WTC11 (cell line): ENCODE results near the gene BOK. TPM values are rescaled to one million over a fixed set of nuclear protein-coding genes. Genes with fewer than 3 reads are reported as not detected.

Source experiments
- ATAC-seq: fragments of 200-7000 bp; cut with Tn5 transposase; 2 replicates; pipeline ENCODE4 v1.10.0; 2021; ENCODE audit warnings: mild to moderate bottlenecking, moderate library complexity
- CTCF ChIA-PET: fragments of 300-600 bp; sonication (Branson Sonifier 250); formaldehyde crosslinking; loops from one replicate; lab custom pipeline; 2021; ENCODE audit warnings: antibody characterized with exemption; lab: Charles Lee
- POLR2A ChIA-PET: fragments of 350-600 bp; sonication (Branson Sonifier 250); formaldehyde crosslinking; loops from one replicate; lab custom pipeline; 2021; ENCODE audit warnings: antibody characterized with exemption; lab: Charles Lee
- DNase-seq: peaks from one replicate; pipeline ENCODE4 v3.0.0; 2021; ENCODE audit warnings: low spot score
- H3K27ac Mint-ChIP-seq: 2 replicates; pipeline ENCODE4 v1.8.0; 2021; ENCODE audit warnings: mixed read lengths
- H3K27me3 Mint-ChIP-seq: 2 replicates; pipeline ENCODE4 v1.8.0; 2021; ENCODE audit warnings: low read depth, mild to moderate bottlenecking, moderate library complexity, mixed read lengths
- H3K36me3 Mint-ChIP-seq: 2 replicates; pipeline ENCODE4 v1.8.0; 2021; ENCODE audit warnings: mixed read lengths
- H3K4me1 Mint-ChIP-seq: 2 replicates; pipeline ENCODE4 v1.8.0; 2022; ENCODE audit warnings: mixed read lengths
- H3K4me3 Mint-ChIP-seq: 2 replicates; pipeline ENCODE4 v1.8.0; 2021; ENCODE audit warnings: mild to moderate bottlenecking, moderate library complexity, mixed read lengths
- H3K9me3 Mint-ChIP-seq: 2 replicates; pipeline ENCODE4 v1.8.0; 2021; ENCODE audit warnings: mixed read lengths
- CREB1 ChIP-seq: sonication (generic); formaldehyde crosslinking; IDR thresholded peaks from 2 replicates; pipeline ENCODE4 v1.8.0; 2023; ENCODE audit warnings: mild to moderate bottlenecking, missing genetic modification reagents
- ESRRA ChIP-seq: sonication (generic); formaldehyde crosslinking; IDR thresholded peaks from 2 replicates; pipeline ENCODE4 v1.8.1; 2022; ENCODE audit warnings: mild to moderate bottlenecking, missing genetic modification reagents, borderline replicate concordance
- GABPB1 ChIP-seq: sonication (generic); formaldehyde crosslinking; IDR thresholded peaks from 2 replicates; pipeline ENCODE4 v1.8.1; 2023; ENCODE audit warnings: mild to moderate bottlenecking, missing genetic modification reagents
- NFE2L1 ChIP-seq: sonication (generic); formaldehyde crosslinking; IDR thresholded peaks from 2 replicates; pipeline ENCODE4 v1.8.1; 2023; ENCODE audit warnings: missing genetic modification reagents
- NFYB ChIP-seq: sonication (generic); formaldehyde crosslinking; conservative IDR thresholded peaks from 2 replicates; pipeline ENCODE4 v1.8.0; 2022; ENCODE audit warnings: low read depth, missing genetic modification reagents
- NR3C1 ChIP-seq: sonication (generic); formaldehyde crosslinking; conservative IDR thresholded peaks from 2 replicates; pipeline ENCODE4 v1.8.1; 2023; ENCODE audit warnings: low read depth, mild to moderate bottlenecking, missing genetic modification reagents
- SP1 ChIP-seq: sonication (generic); formaldehyde crosslinking; conservative IDR thresholded peaks from 2 replicates; pipeline ENCODE4 v1.8.1; 2022; ENCODE audit warnings: missing genetic modification reagents
- total RNA-seq: library from RNA; stranded (reverse); gene quantifications from 3 replicates; pipeline ENCODE4 v1.2.3, GENCODE V29; 2021
- TF ChIP-seq, protein P1 (sequence below): fragments of 250-450 bp; sonication (Bioruptor Pico); IDR thresholded peaks from 2 replicates; pipeline ENCODE4 v1.9.0; 2021; ENCODE audit warnings: mild to moderate bottlenecking, borderline replicate concordance
- TF ChIP-seq, protein P2 (sequence below): sonication (generic); formaldehyde crosslinking; IDR thresholded peaks from 2 replicates; pipeline ENCODE4 v1.8.1; 2022; ENCODE audit warnings: mild to moderate bottlenecking, missing genetic modification reagents, moderate library complexity, borderline replicate concordance
- TF ChIP-seq, protein P3 (sequence below): sonication (generic); formaldehyde crosslinking; IDR thresholded peaks from 2 replicates; pipeline ENCODE4 v1.8.0; 2023; ENCODE audit warnings: missing genetic modification reagents
- TF ChIP-seq, protein P4 (sequence below): sonication (generic); formaldehyde crosslinking; conservative IDR thresholded peaks from 2 replicates; pipeline ENCODE4 v1.8.1; 2023; ENCODE audit warnings: mild to moderate bottlenecking, low read depth, missing genetic modification reagents, moderate library complexity
- TF ChIP-seq, protein P5 (sequence below): sonication (generic); formaldehyde crosslinking; IDR thresholded peaks from 2 replicates; pipeline ENCODE4 v1.8.1; 2023; ENCODE audit warnings: mild to moderate bottlenecking, moderate library complexity, missing genetic modification reagents
- TF ChIP-seq, protein P6 (sequence below): sonication (generic); formaldehyde crosslinking; IDR thresholded peaks from 2 replicates; pipeline ENCODE4 v1.8.0; 2022; ENCODE audit warnings: mild to moderate bottlenecking, missing genetic modification reagents

BOK gene
- total RNA-seq, 1 experiment from 2014 or later: 39.4 TPM

- no peak overlapping the region for H3K27ac Mint-ChIP-seq
- no peak overlapping the region for H3K4me3 Mint-ChIP-seq
- no peaks in the 10 kb centered on the region for H3K9me3 Mint-ChIP-seq
- POLR2A ChIA-PET: interaction anchor here (0.6 kb wide), 1 partner anchor 27 kb away, joined by 7 read pairs; no protein-coding TSS in a partner anchor
- ATAC-seq (no peak), DNase-seq (no peak)
- CTCF ChIA-PET: no interaction called here
- H3K36me3 Mint-ChIP-seq: no peaks in the 10 kb centered on the region
- H3K27me3 Mint-ChIP-seq: peaks cover 42% of the 10 kb centered on the region
- TF ChIP-seq NFYB (CRISPR knock-in tag) (no peak), CREB1 (CRISPR knock-in tag) (no peak), NFE2L1 (CRISPR knock-in tag) (no peak), ESRRA (CRISPR knock-in tag) (no peak), SP1 (CRISPR knock-in tag) (no peak), GABPB1 (no peak), NR3C1 (CRISPR knock-in tag) (no peak)
- TF ChIP-seq, protein P1, sequence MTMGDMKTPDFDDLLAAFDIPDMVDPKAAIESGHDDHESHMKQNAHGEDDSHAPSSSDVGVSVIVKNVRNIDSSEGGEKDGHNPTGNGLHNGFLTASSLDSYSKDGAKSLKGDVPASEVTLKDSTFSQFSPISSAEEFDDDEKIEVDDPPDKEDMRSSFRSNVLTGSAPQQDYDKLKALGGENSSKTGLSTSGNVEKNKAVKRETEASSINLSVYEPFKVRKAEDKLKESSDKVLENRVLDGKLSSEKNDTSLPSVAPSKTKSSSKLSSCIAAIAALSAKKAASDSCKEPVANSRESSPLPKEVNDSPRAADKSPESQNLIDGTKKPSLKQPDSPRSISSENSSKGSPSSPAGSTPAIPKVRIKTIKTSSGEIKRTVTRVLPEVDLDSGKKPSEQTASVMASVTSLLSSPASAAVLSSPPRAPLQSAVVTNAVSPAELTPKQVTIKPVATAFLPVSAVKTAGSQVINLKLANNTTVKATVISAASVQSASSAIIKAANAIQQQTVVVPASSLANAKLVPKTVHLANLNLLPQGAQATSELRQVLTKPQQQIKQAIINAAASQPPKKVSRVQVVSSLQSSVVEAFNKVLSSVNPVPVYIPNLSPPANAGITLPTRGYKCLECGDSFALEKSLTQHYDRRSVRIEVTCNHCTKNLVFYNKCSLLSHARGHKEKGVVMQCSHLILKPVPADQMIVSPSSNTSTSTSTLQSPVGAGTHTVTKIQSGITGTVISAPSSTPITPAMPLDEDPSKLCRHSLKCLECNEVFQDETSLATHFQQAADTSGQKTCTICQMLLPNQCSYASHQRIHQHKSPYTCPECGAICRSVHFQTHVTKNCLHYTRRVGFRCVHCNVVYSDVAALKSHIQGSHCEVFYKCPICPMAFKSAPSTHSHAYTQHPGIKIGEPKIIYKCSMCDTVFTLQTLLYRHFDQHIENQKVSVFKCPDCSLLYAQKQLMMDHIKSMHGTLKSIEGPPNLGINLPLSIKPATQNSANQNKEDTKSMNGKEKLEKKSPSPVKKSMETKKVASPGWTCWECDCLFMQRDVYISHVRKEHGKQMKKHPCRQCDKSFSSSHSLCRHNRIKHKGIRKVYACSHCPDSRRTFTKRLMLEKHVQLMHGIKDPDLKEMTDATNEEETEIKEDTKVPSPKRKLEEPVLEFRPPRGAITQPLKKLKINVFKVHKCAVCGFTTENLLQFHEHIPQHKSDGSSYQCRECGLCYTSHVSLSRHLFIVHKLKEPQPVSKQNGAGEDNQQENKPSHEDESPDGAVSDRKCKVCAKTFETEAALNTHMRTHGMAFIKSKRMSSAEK (CRISPR knock-in tag): no peak
- TF ChIP-seq, protein P2, sequence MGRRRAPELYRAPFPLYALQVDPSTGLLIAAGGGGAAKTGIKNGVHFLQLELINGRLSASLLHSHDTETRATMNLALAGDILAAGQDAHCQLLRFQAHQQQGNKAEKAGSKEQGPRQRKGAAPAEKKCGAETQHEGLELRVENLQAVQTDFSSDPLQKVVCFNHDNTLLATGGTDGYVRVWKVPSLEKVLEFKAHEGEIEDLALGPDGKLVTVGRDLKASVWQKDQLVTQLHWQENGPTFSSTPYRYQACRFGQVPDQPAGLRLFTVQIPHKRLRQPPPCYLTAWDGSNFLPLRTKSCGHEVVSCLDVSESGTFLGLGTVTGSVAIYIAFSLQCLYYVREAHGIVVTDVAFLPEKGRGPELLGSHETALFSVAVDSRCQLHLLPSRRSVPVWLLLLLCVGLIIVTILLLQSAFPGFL (CRISPR knock-in tag): no peak
- TF ChIP-seq, protein P3, sequence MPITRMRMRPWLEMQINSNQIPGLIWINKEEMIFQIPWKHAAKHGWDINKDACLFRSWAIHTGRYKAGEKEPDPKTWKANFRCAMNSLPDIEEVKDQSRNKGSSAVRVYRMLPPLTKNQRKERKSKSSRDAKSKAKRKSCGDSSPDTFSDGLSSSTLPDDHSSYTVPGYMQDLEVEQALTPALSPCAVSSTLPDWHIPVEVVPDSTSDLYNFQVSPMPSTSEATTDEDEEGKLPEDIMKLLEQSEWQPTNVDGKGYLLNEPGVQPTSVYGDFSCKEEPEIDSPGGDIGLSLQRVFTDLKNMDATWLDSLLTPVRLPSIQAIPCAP (CRISPR knock-in tag): no peak
- TF ChIP-seq, protein P4, sequence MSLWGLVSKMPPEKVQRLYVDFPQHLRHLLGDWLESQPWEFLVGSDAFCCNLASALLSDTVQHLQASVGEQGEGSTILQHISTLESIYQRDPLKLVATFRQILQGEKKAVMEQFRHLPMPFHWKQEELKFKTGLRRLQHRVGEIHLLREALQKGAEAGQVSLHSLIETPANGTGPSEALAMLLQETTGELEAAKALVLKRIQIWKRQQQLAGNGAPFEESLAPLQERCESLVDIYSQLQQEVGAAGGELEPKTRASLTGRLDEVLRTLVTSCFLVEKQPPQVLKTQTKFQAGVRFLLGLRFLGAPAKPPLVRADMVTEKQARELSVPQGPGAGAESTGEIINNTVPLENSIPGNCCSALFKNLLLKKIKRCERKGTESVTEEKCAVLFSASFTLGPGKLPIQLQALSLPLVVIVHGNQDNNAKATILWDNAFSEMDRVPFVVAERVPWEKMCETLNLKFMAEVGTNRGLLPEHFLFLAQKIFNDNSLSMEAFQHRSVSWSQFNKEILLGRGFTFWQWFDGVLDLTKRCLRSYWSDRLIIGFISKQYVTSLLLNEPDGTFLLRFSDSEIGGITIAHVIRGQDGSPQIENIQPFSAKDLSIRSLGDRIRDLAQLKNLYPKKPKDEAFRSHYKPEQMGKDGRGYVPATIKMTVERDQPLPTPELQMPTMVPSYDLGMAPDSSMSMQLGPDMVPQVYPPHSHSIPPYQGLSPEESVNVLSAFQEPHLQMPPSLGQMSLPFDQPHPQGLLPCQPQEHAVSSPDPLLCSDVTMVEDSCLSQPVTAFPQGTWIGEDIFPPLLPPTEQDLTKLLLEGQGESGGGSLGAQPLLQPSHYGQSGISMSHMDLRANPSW: no peak
- TF ChIP-seq, protein P5, sequence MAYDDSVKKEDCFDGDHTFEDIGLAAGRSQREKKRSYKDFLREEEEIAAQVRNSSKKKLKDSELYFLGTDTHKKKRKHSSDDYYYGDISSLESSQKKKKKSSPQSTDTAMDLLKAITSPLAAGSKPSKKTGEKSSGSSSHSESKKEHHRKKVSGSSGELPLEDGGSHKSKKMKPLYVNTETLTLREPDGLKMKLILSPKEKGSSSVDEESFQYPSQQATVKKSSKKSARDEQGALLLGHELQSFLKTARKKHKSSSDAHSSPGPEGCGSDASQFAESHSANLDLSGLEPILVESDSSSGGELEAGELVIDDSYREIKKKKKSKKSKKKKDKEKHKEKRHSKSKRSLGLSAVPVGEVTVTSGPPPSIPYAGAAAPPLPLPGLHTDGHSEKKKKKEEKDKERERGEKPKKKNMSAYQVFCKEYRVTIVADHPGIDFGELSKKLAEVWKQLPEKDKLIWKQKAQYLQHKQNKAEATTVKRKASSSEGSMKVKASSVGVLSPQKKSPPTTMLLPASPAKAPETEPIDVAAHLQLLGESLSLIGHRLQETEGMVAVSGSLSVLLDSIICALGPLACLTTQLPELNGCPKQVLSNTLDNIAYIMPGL: no peak
- TF ChIP-seq, protein P6, sequence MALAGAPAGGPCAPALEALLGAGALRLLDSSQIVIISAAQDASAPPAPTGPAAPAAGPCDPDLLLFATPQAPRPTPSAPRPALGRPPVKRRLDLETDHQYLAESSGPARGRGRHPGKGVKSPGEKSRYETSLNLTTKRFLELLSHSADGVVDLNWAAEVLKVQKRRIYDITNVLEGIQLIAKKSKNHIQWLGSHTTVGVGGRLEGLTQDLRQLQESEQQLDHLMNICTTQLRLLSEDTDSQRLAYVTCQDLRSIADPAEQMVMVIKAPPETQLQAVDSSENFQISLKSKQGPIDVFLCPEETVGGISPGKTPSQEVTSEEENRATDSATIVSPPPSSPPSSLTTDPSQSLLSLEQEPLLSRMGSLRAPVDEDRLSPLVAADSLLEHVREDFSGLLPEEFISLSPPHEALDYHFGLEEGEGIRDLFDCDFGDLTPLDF (CRISPR knock-in tag): no peak
- H3K4me1 Mint-ChIP-seq: peaks cover 4% of the 10 kb centered on the region
These were observed 18.8 kb upstream of the BOK start for GRCh38 chr2:241539616-241540374.
